Thyroid gland (tissue), 4 donors: ENCODE measurements around the gene HNRNPLL. TPM values are rescaled to one million over a fixed set of nuclear protein-coding genes. Genes with fewer than 3 reads are reported as not detected.

Experiments
- DNase-seq, 2 donors: peaks; one replicate each; pipeline ENCODE4 v3.0.0-alpha.2; 2019
- H3K27ac ChIP-seq, 3 donors: fragments of 200-600 bp; sonication (generic); 1 replicate in 2 of 3; 2 replicates in 1 of 3; pipeline ENCODE4 v1.5.1; 2016 to 2019; ENCODE audit warnings: mild to moderate bottlenecking in 1 of 3, moderate library complexity in 1 of 3
- H3K27me3 ChIP-seq: fragments of 200-600 bp; sonication (generic); one replicate; pipeline ENCODE4 v1.5.1; 2019
- H3K36me3 ChIP-seq, 2 donors: fragments of 200-600 bp; sonication (generic); one replicate each; pipeline ENCODE4 v1.5.1; 2016 to 2019
- H3K4me1 ChIP-seq, 2 donors: fragments of 200-600 bp; sonication (generic); one replicate each; pipeline ENCODE4 v1.5.1; 2017 to 2019
- H3K4me3 ChIP-seq, 3 donors: fragments of 200-600 bp; sonication (generic); replicated peaks in 1 of 3; 1 replicate in 2 of 3; 2 replicates in 1 of 3; pipeline ENCODE4 v1.5.1; 2016; ENCODE audit warnings: mild to moderate bottlenecking in 1 of 3
- H3K9me3 ChIP-seq: fragments of 200-600 bp; sonication (generic); one replicate; pipeline ENCODE4 v1.5.1; 2017
- CTCF ChIP-seq, 6 experiments: fragments of 200-600 bp in 3 of 6; fragments of 450-650 bp in 3 of 6; sonication (generic) in 3 of 6; IDR thresholded peaks; one replicate each; pipeline ENCODE4 v1.5.1; 2016 to 2019; ENCODE audit warnings: antibody characterized with exemption in 6 of 6, mild to moderate bottlenecking in 2 of 6, inconsistent platforms in 1 of 6, moderate library complexity in 1 of 6
- POLR2A ChIP-seq, 2 donors: fragments of 450-650 bp; IDR thresholded peaks; one replicate each; pipeline ENCODE4 v1.6.1; 2017; ENCODE audit warnings: antibody characterized with exemption in 2 of 2, mild to moderate bottlenecking in 2 of 2, moderate library complexity in 1 of 2
- WGBS, 2 donors: methylation state at CpG; one replicate each; pipeline ENCODE4 v1.1.5; 2017; 5-methylcytosine and 5-hydroxymethylcytosine counted together
- intact Hi-C: fragments of 100-400 bp; cut with DNase I; formaldehyde crosslinking; loops from one replicate; pipeline ENCODE4 v1.15.1; 2023
- total RNA-seq, 4 donors: library from RNA; depleted of rRNA; stranded (reverse); fragments of >200 nt; gene quantifications; one replicate each; pipeline ENCODE4 v1.2.3, GENCODE V29; 2016

The HNRNPLL gene
- total RNA-seq, 4 donors from 2014 or later, result 60.1 to 85.1 (median 64.3) TPM

- no peaks in the 10 kb centered on the region for H3K36me3 ChIP-seq
- WGBS, 2 donors, result 85 to 88% methylated on average over 14 of the region's 14 CpGs
- H3K4me1 ChIP-seq, result peaks cover 4% of the 10 kb centered on the region in 2 donors
- no peak for TF ChIP-seq POLR2A (IDR thresholded peaks at IDR 0.05)
- no peak for TF ChIP-seq CTCF (IDR thresholded peaks at IDR 0.05)
- no peak overlapping the region for H3K4me3 ChIP-seq
- no peaks in the 10 kb centered on the region for H3K27me3 ChIP-seq
- no peak overlapping the region for H3K27ac ChIP-seq
- intact Hi-C loops, result no loop called here
- DNase-seq, result no peak
- H3K9me3 ChIP-seq, result no peaks in the 10 kb centered on the region
These were observed 73.5 kb downstream of the HNRNPLL start for GRCh38 chr2:38529208-38529607.

GRCh38 chr2:38528534-38528933 lies 74.2 kb downstream of the HNRNPLL start:
- WGBS, 2 donors, result 57 to 64% methylated on average over 5 of the region's 5 CpGs

GRCh38 chr2:38528008-38528442 lies 74.7 kb downstream of the HNRNPLL start:
- TF ChIP-seq POLR2A (IDR thresholded peaks at IDR 0.05) (no peak), CTCF (IDR thresholded peaks at IDR 0.05) (no peak)
- H3K27me3 ChIP-seq, result no peaks in the 10 kb centered on the region
- intact Hi-C loops, result no loop called here
- peak; percentile 42 to 46 for DNase-seq
- peaks cover 4 to 8% of the 10 kb centered on the region in 2 donors for H3K4me1 ChIP-seq
- WGBS, 2 donors, result 2% methylated on average over 27 of the region's 27 CpGs
- peak overlapping the region; percentile 26 to 45 (median 37) for H3K27ac ChIP-seq
- H3K36me3 ChIP-seq, result no peaks in the 10 kb centered on the region
- H3K9me3 ChIP-seq, result no peaks in the 10 kb centered on the region
- H3K4me3 ChIP-seq, result peak overlapping the region in 2 of 3 donors; percentile 40 to 81

More at GRCh38 chr2:38528534-38528933, 74.2 kb downstream of the HNRNPLL start:
- Histone ChIP-seq H3K36me3 (no peaks in the 10 kb centered on the region), H3K27me3 (no peaks in the 10 kb centered on the region), H3K4me3 (peak overlapping the region in 1 of 3 donors; percentile 81), H3K9me3 (no peaks in the 10 kb centered on the region), H3K27ac (no peak overlapping the region), H3K4me1 (peaks cover 4 to 8% of the 10 kb centered on the region in 2 donors)
- TF ChIP-seq POLR2A (IDR thresholded peaks at IDR 0.05) (no peak), CTCF (IDR thresholded peaks at IDR 0.05) (no peak)
- intact Hi-C loops, result no loop called here
- no peak for DNase-seq

GRCh38 chr2:38527338-38528007 lies 75.3 kb downstream of the HNRNPLL start:
- H3K36me3 ChIP-seq, result no peaks in the 10 kb centered on the region
- H3K27ac ChIP-seq, result peak overlapping the region in 2 of 3 donors; percentile 26 to 45
- H3K4me3 ChIP-seq, result peak overlapping the region in 1 of 3 donors; percentile 40
- intact Hi-C loops, result no loop called here
- 85 to 93% methylated on average over 5 of the region's 5 CpGs for WGBS, 2 donors
- no peaks in the 10 kb centered on the region for H3K27me3 ChIP-seq
- no peaks in the 10 kb centered on the region for H3K9me3 ChIP-seq
- no peak for DNase-seq
- H3K4me1 ChIP-seq, result peaks cover 4 to 11% of the 10 kb centered on the region in 2 donors
- TF ChIP-seq POLR2A (IDR thresholded peaks at IDR 0.05) (no peak), CTCF (IDR thresholded peaks at IDR 0.05) (no peak)

GRCh38 chr2:38526195-38526594 lies 76.5 kb downstream of the HNRNPLL start:
- DNase-seq, result no peak
- H3K4me3 ChIP-seq, result no peak overlapping the region
- H3K36me3 ChIP-seq, result no peaks in the 10 kb centered on the region
- H3K4me1 ChIP-seq, result peaks cover 4 to 11% of the 10 kb centered on the region in 2 donors
- no peaks in the 10 kb centered on the region for H3K27me3 ChIP-seq
- no peak overlapping the region for H3K27ac ChIP-seq
- no peaks in the 10 kb centered on the region for H3K9me3 ChIP-seq
- 78 to 81% methylated on average over 2 of the region's 2 CpGs for WGBS, 2 donors
- TF ChIP-seq POLR2A (IDR thresholded peaks at IDR 0.05), result no peak
- no peak for TF ChIP-seq CTCF (IDR thresholded peaks at IDR 0.05)
- intact Hi-C loops, result no loop called here
